Measurements from ENCODE around the gene CEP126. TPM values are rescaled to one million over a fixed set of nuclear protein-coding genes. Genes with fewer than 3 reads are reported as not detected.

The CEP126 gene
- total and polyA plus RNA-seq, 2 donors (not counting 3 experiments of a cell fraction or from before 2014, with no cell fraction given): 3.6 to 9.1 TPM

DNA sequence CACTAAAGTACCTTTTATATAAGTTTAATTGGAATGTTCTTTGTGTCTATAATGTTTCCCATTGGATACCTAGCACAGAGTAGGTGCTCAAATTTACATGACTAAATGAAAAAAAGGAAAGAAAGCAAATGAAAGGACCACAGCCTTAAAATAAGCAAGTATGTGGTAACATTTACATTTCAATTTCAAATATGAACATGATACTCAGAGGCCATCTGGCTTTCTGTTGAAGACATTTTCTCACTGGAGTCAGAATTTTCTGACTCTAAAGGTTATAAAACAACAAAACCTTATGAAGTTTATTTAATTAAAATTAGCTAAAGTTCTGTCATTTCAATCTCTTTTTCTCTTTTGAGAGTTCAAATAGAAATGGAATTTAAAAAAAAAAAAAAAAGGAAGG lies 2.4 kb downstream of the CEP126 start:
- intact Hi-C loops (cut with micrococcal nuclease) (loop anchor here (10.0 kb wide), 1 partner anchor 848 kb away; no protein-coding TSS in a partner anchor), dilution Hi-C loops (cut with MboI; ENCODE audit: extremely low pct_ligation_motif_present, low sequenced_read_pairs) (no loop called here)
- Histone ChIP-seq H3K4me1 (ENCODE audit: control insufficient read depth, extremely low read depth, insufficient read depth, low read length) (peaks cover 33% of the 10 kb centered on the region), H3K9me1 (replicated peaks; ENCODE audit: control insufficient read depth, extremely low read depth, insufficient read depth, low read length) (no peaks in the 10 kb centered on the region), H3K36me3 (ENCODE audit: control insufficient read depth in 2 of 2, extremely low read depth in 1 of 2, insufficient read depth in 2 of 2, low read length in 2 of 2) (no peaks in the 10 kb centered on the region), H3K4me2 (ENCODE audit: insufficient read depth, low read length) (no peak overlapping the region), H3K9ac (replicated peaks; ENCODE audit: extremely low read depth, insufficient read depth, low read length) (no peak overlapping the region), H2AFZ (ENCODE audit: low read depth, low read length) (no peak overlapping the region), H3K9me3 (replicated peaks; ENCODE audit: control insufficient read depth, insufficient read depth, low read length) (no peaks in the 10 kb centered on the region), H4K20me1 (replicated peaks; ENCODE audit: control insufficient read depth, extremely low read depth, insufficient read depth, low read length) (no peaks in the 10 kb centered on the region), H3K79me2 (ENCODE audit: control insufficient read depth, insufficient read depth, low read length) (peaks cover 2% of the 10 kb centered on the region), H3K27me3 (ENCODE audit: control insufficient read depth in 2 of 2, insufficient read depth in 2 of 2, low read length in 2 of 2) (no peaks in the 10 kb centered on the region), H3K27ac (ENCODE audit: insufficient read depth, low read depth, low read length) (no peak overlapping the region), H3K4me3 (replicated peaks in 1 of 3; ENCODE audit: insufficient read depth in 1 of 3, low read depth in 1 of 3, low read length in 3 of 3) (no peak overlapping the region)
- ChIA-PET CTCF (no interaction called here), POLR2A (no interaction called here)
- TF ChIP-seq POLR2AphosphoS5 (IDR thresholded peaks at IDR 0.05; ENCODE audit: insufficient read depth, low read depth, low read length) (no peak), EZH2 (IDR thresholded peaks at IDR 0.05; ENCODE audit: borderline replicate concordance, low read depth, low read length, severe bottlenecking) (no peak), GATA2 (IDR thresholded peaks at IDR 0.05; ENCODE audit: insufficient read depth, insufficient read length, low read depth, low read length) (no peak), FOS (IDR thresholded peaks at IDR 0.05; ENCODE audit: borderline replicate concordance, insufficient read depth, low read length) (no peak), POLR2A (IDR thresholded peaks at IDR 0.05; ENCODE audit: low read depth, low read length) (no peak), MYC (IDR thresholded peaks at IDR 0.05; ENCODE audit: low read depth, low read length) (no peak), JUN (IDR thresholded peaks at IDR 0.05; ENCODE audit: borderline replicate concordance, insufficient read depth, insufficient read length, low read depth) (no peak)
- TF ChIP-seq, protein P1, sequence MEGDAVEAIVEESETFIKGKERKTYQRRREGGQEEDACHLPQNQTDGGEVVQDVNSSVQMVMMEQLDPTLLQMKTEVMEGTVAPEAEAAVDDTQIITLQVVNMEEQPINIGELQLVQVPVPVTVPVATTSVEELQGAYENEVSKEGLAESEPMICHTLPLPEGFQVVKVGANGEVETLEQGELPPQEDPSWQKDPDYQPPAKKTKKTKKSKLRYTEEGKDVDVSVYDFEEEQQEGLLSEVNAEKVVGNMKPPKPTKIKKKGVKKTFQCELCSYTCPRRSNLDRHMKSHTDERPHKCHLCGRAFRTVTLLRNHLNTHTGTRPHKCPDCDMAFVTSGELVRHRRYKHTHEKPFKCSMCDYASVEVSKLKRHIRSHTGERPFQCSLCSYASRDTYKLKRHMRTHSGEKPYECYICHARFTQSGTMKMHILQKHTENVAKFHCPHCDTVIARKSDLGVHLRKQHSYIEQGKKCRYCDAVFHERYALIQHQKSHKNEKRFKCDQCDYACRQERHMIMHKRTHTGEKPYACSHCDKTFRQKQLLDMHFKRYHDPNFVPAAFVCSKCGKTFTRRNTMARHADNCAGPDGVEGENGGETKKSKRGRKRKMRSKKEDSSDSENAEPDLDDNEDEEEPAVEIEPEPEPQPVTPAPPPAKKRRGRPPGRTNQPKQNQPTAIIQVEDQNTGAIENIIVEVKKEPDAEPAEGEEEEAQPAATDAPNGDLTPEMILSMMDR (IDR thresholded peaks at IDR 0.05; ENCODE audit: extremely low read depth in 1 of 2, insufficient read depth in 1 of 2, low read depth in 1 of 2, low read length in 2 of 2): no peak
- TF ChIP-seq, protein P2, sequence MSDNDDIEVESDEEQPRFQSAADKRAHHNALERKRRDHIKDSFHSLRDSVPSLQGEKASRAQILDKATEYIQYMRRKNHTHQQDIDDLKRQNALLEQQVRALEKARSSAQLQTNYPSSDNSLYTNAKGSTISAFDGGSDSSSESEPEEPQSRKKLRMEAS (IDR thresholded peaks at IDR 0.05; ENCODE audit: insufficient read depth, insufficient read length): no peak
- BruUV-seq (replicated peaks): no TSS peak
- DNase-seq (ENCODE audit: low read depth, low spot score) (no peak), FAIRE-seq (no peak)
